ENCODE data around the gene ANKRD23. TPM values are rescaled to one million over a fixed set of nuclear protein-coding genes. Genes with fewer than 3 reads are reported as not detected.

The ANKRD23 gene
- total and polyA plus RNA-seq, 11 donors, result 0.96 to 26.7 (median 7.9) TPM

- intact Hi-C loops (cut with DNase I), result loop anchor here in 1 of 10 donors (10.0 kb wide), 1 partner anchor 273 kb away; the partner anchor contains the start of gene ANKRD36
- peaks cover 0 to 33% (median 19%) of the 10 kb centered on the region in 9 donors for H3K36me3 ChIP-seq
- H3K27ac ChIP-seq, result peak overlapping the region in 9 of 12 donors; percentile 24 to 81 (median 71)
- TF ChIP-seq POLR2A (IDR thresholded peaks at IDR 0.05) (no peak), CTCF (IDR thresholded peaks at IDR 0.05) (no peak)
- peaks cover 0 to 40% (median 11%) of the 10 kb centered on the region in 12 donors for H3K4me1 ChIP-seq
- no peaks in the 10 kb centered on the region for H3K27me3 ChIP-seq
- H3K9me3 ChIP-seq, result no peaks in the 10 kb centered on the region
- WGBS, 4 donors, result 71 to 73% (median 72%) methylated on average over 14 to 16 of the region's 16 CpGs
- ATAC-seq (peak; percentile 8 to 48 (median 28)), DNase-seq (peak in 1 of 5 donors; percentile 30)
- H3K4me3 ChIP-seq, result peak overlapping the region in 8 of 12 donors; percentile 6 to 47 (median 17)
Observed at GRCh38 chr2:96841701-96842495, 1.9 kb downstream of the ANKRD23 start.

GRCh38 chr2:96839875-96840850 is 3.7 kb downstream of the ANKRD23 start:
- peak in 1 of 4 donors; percentile 1 for ATAC-seq
- no peak for TF ChIP-seq POLR2A (IDR thresholded peaks at IDR 0.05)
- no peak for TF ChIP-seq CTCF (IDR thresholded peaks at IDR 0.05)
- peaks cover 0 to 40% (median 11%) of the 10 kb centered on the region in 12 donors for H3K4me1 ChIP-seq
- peak overlapping the region in 1 of 12 donors; percentile 34 for H3K4me3 ChIP-seq
- DNase-seq, result no peak
- no peak overlapping the region for H3K27ac ChIP-seq
- peaks cover 0 to 32% (median 15%) of the 10 kb centered on the region in 9 donors for H3K36me3 ChIP-seq
- WGBS, 4 donors, result 85 to 89% (median 88%) methylated on average over 29 to 37 of the region's 37 CpGs
- intact Hi-C loops (cut with DNase I), result loop anchor here in 1 of 10 donors (10.0 kb wide), 1 partner anchor 275 kb away; the partner anchor contains the start of gene ANKRD36
- no peaks in the 10 kb centered on the region for H3K27me3 ChIP-seq
- H3K9me3 ChIP-seq, result no peaks in the 10 kb centered on the region

- peak overlapping the region in 1 of 12 donors; percentile 7 for H3K27ac ChIP-seq
- 36 to 52% (median 42%) methylated on average over 29 to 42 of the region's 42 CpGs for WGBS, 4 donors
- ATAC-seq, result peak in 1 of 4 donors; percentile 7
- peaks cover 0 to 38% (median 9%) of the 10 kb centered on the region in 12 donors for H3K4me1 ChIP-seq
- peak in 2 of 5 donors; percentile 53 to 81 for DNase-seq
- intact Hi-C loops (cut with DNase I), result no loop called here
- H3K4me3 ChIP-seq, result peak overlapping the region in 1 of 12 donors; percentile 34
- no peaks in the 10 kb centered on the region for H3K9me3 ChIP-seq
- H3K36me3 ChIP-seq, result peaks cover 0 to 40% (median 23%) of the 10 kb centered on the region in 9 donors
- TF ChIP-seq CTCF (IDR thresholded peaks at IDR 0.05) (no peak), POLR2A (IDR thresholded peaks at IDR 0.05) (no peak)
- no peaks in the 10 kb centered on the region for H3K27me3 ChIP-seq
Observed at GRCh38 chr2:96839293-96839874, 4.4 kb downstream of the ANKRD23 start.

All from heart left ventricle (tissue), 16 donors.